HepG2 (cell line): ENCODE measurements around the gene ENTPD6. TPM values are rescaled to one million over a fixed set of nuclear protein-coding genes. Genes with fewer than 3 reads are reported as not detected.
A peak's percentile ranks its signal among the peaks of the same experiment; 100 is the strongest.

Experiments
- ATF2 ChIP-seq: sonication (generic); formaldehyde crosslinking; IDR thresholded peaks from 2 replicates; pipeline ENCODE4 v1.4.0; 2020; ENCODE audit warnings: missing genetic modification reagents
- CHCHD3 ChIP-seq: sonication (generic); formaldehyde crosslinking; IDR thresholded peaks from 2 replicates; pipeline ENCODE4 v1.8.0; 2022; ENCODE audit warnings: mild to moderate bottlenecking, missing genetic modification reagents, moderate library complexity
- EEA1 ChIP-seq: sonication (generic); formaldehyde crosslinking; IDR thresholded peaks from 2 replicates; pipeline ENCODE4 v1.5.1; 2020; ENCODE audit warnings: mild to moderate bottlenecking, missing genetic modification reagents, borderline replicate concordance
- ELF4 ChIP-seq: sonication (generic); formaldehyde crosslinking; IDR thresholded peaks from 2 replicates; pipeline ENCODE4 v1.5.0; 2020; ENCODE audit warnings: missing genetic modification reagents, mild to moderate bottlenecking, moderate library complexity, borderline replicate concordance
- FLYWCH1 ChIP-seq: sonication (generic); formaldehyde crosslinking; IDR thresholded peaks from 2 replicates; pipeline ENCODE4 v1.8.1; 2023; ENCODE audit warnings: mild to moderate bottlenecking, missing genetic modification reagents
- PHF21A ChIP-seq: sonication (generic); formaldehyde crosslinking; IDR thresholded peaks from 2 replicates; pipeline ENCODE4 v1.5.0; 2020; ENCODE audit warnings: mild to moderate bottlenecking, missing genetic modification reagents
- POLR2AphosphoS5 ChIP-seq: IDR thresholded peaks from 2 replicates; pipeline ENCODE4 v1.6.1; 2012; ENCODE audit warnings: low read depth, low read length
- POLR2G ChIP-seq: fragments of 200-400 bp; formaldehyde crosslinking; IDR thresholded peaks from 2 replicates; pipeline ENCODE4 v1.6.1; 2018; ENCODE audit warnings: mild to moderate bottlenecking, low read depth, low read length, moderate library complexity
- SMARCC2 ChIP-seq: fragments of 450-650 bp; IDR thresholded peaks from 2 replicates; pipeline ENCODE4 v1.6.1; 2017; ENCODE audit warnings: antibody characterized with exemption, mild to moderate bottlenecking
- SOX5 ChIP-seq: IDR thresholded peaks from 2 replicates; pipeline ENCODE4 v1.6.1; 2016; ENCODE audit warnings: borderline replicate concordance
- TAF1 ChIP-seq: sonication (generic); formaldehyde crosslinking; IDR thresholded peaks from 2 replicates; pipeline ENCODE4 v1.4.0; 2020; ENCODE audit warnings: missing genetic modification reagents
- ZFP90 ChIP-seq: sonication (generic); formaldehyde crosslinking; IDR thresholded peaks from 2 replicates; pipeline ENCODE4 v1.8.0; 2022; ENCODE audit warnings: missing genetic modification reagents, mild to moderate bottlenecking, inconsistent platforms, borderline replicate concordance
- ZNF138 ChIP-seq: sonication (generic); formaldehyde crosslinking; IDR thresholded peaks from 2 replicates; pipeline ENCODE4 v1.5.0; 2020; ENCODE audit warnings: mild to moderate bottlenecking, low read depth, missing genetic modification reagents
- ZNF235 ChIP-seq: sonication (generic); formaldehyde crosslinking; IDR thresholded peaks from 2 replicates; pipeline ENCODE4 v1.8.1; 2023; ENCODE audit warnings: mild to moderate bottlenecking, missing genetic modification reagents, borderline replicate concordance
- ZNF329 ChIP-seq: sonication (generic); formaldehyde crosslinking; IDR thresholded peaks from 2 replicates; pipeline ENCODE4 v1.9.0; 2021; ENCODE audit warnings: low read depth, mild to moderate bottlenecking, missing genetic modification reagents
- ZNF33B ChIP-seq: sonication (generic); formaldehyde crosslinking; IDR thresholded peaks from 2 replicates; pipeline ENCODE4 v1.5.1; 2020; ENCODE audit warnings: mild to moderate bottlenecking, missing genetic modification reagents
- ZNF367 ChIP-seq: sonication (generic); formaldehyde crosslinking; IDR thresholded peaks from 2 replicates; pipeline ENCODE4 v1.4.0; 2020; ENCODE audit warnings: missing genetic modification reagents, borderline replicate concordance
- ZNF383 ChIP-seq: sonication (generic); formaldehyde crosslinking; IDR thresholded peaks from 2 replicates; pipeline ENCODE4 v1.4.0; 2020; ENCODE audit warnings: missing genetic modification reagents, mild to moderate bottlenecking, borderline replicate concordance
- ZNF652 ChIP-seq: IDR thresholded peaks from 2 replicates; pipeline ENCODE4 v1.6.1; 2016; ENCODE audit warnings: low read depth, borderline replicate concordance
- ZNF878 ChIP-seq: sonication (generic); formaldehyde crosslinking; IDR thresholded peaks from 2 replicates; pipeline ENCODE4 v1.8.1; 2023; ENCODE audit warnings: mild to moderate bottlenecking, missing genetic modification reagents, moderate library complexity
- ZSCAN25 ChIP-seq: sonication (generic); formaldehyde crosslinking; IDR thresholded peaks from 2 replicates; pipeline ENCODE4 v1.8.0; 2022; ENCODE audit warnings: mild to moderate bottlenecking, missing genetic modification reagents
- polyA plus RNA-seq, 8 experiments: library from polyadenylated mRNA; depleted of rRNA in 3 of 8; stranded (reverse) in 7 of 8; unstranded in 1 of 8; fragments of >200 nt; fragmentation: Illumina TruSeq in 4 of 8; extraction: Trizol in 4 of 8; gene quantifications; 2 replicates each; pipeline versions ENCODE4 v1.2.1 to v1.2.3, GENCODE V29; 2011 to 2016; ENCODE audit warnings: low read depth in 4 of 8, missing spikeins in 1 of 8, mixed read lengths in 1 of 8; ENCODE audit not compliant: insufficient read depth in 1 of 8
- total RNA-seq, 5 experiments: library from RNA; depleted of rRNA; stranded (reverse); fragments of >200 nt; fragmentation: Illumina TruSeq; extraction: Trizol; gene quantifications; 2 replicates each; pipeline ENCODE4 v1.2.3, GENCODE V29; 2016; ENCODE audit warnings: low read depth in 1 of 5
- TF ChIP-seq, protein P1 (sequence below): sonication (generic); formaldehyde crosslinking; IDR thresholded peaks from 2 replicates; pipeline ENCODE4 v1.5.1; 2020; ENCODE audit warnings: mild to moderate bottlenecking, missing genetic modification reagents, borderline replicate concordance

Gene ENTPD6
- total and polyA plus RNA-seq, 2 of the 13 experiments (the other 11 are each of a cell fraction or from before 2014, with no cell fraction given), result 164 to 172 TPM

- TF ChIP-seq FLYWCH1, result 0 out of 2 replicates have a peak, but pooled peaks have one; percentile 93
- TF ChIP-seq ZNF652 (CRISPR knock-in tag), result no peak
- peak; percentile 54 for TF ChIP-seq PHF21A (CRISPR knock-in tag)
- TF ChIP-seq TAF1 (CRISPR knock-in tag), result peak; percentile 89
- TF ChIP-seq SOX5, result no peak
- peak; percentile 51; the same call in 1 of the 2 replicates for TF ChIP-seq ZSCAN25 (CRISPR knock-in tag)
- TF ChIP-seq ZNF329 (CRISPR knock-in tag), result peak; percentile 68; the same call in 1 of the 2 replicates
- peak; percentile 98 for TF ChIP-seq POLR2AphosphoS5
- no peak for TF ChIP-seq ZNF383 (CRISPR knock-in tag)
- TF ChIP-seq ATF2 (CRISPR knock-in tag), result peak; percentile 40; the same call in 1 of the 2 replicates
- TF ChIP-seq, protein P1, sequence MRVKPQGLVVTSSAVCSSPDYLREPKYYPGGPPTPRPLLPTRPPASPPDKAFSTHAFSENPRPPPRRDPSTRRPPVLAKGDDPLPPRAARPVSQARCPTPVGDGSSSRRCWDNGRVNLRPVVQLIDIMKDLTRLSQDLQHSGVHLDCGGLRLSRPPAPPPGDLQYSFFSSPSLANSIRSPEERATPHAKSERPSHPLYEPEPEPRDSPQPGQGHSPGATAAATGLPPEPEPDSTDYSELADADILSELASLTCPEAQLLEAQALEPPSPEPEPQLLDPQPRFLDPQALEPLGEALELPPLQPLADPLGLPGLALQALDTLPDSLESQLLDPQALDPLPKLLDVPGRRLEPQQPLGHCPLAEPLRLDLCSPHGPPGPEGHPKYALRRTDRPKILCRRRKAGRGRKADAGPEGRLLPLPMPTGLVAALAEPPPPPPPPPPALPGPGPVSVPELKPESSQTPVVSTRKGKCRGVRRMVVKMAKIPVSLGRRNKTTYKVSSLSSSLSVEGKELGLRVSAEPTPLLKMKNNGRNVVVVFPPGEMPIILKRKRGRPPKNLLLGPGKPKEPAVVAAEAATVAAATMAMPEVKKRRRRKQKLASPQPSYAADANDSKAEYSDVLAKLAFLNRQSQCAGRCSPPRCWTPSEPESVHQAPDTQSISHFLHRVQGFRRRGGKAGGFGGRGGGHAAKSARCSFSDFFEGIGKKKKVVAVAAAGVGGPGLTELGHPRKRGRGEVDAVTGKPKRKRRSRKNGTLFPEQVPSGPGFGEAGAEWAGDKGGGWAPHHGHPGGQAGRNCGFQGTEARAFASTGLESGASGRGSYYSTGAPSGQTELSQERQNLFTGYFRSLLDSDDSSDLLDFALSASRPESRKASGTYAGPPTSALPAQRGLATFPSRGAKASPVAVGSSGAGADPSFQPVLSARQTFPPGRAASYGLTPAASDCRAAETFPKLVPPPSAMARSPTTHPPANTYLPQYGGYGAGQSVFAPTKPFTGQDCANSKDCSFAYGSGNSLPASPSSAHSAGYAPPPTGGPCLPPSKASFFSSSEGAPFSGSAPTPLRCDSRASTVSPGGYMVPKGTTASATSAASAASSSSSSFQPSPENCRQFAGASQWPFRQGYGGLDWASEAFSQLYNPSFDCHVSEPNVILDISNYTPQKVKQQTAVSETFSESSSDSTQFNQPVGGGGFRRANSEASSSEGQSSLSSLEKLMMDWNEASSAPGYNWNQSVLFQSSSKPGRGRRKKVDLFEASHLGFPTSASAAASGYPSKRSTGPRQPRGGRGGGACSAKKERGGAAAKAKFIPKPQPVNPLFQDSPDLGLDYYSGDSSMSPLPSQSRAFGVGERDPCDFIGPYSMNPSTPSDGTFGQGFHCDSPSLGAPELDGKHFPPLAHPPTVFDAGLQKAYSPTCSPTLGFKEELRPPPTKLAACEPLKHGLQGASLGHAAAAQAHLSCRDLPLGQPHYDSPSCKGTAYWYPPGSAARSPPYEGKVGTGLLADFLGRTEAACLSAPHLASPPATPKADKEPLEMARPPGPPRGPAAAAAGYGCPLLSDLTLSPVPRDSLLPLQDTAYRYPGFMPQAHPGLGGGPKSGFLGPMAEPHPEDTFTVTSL, result 0 out of 2 replicates have a peak, but pooled peaks have one; percentile 62
- TF ChIP-seq ZNF138 (CRISPR knock-in tag), result no peak
- TF ChIP-seq POLR2G, result peak; percentile 94
- TF ChIP-seq ZNF235 (CRISPR knock-in tag), result peak; percentile 87; the same call in 1 of the 2 replicates
- peak; percentile 80; the same call in 1 of the 2 replicates for TF ChIP-seq CHCHD3
- TF ChIP-seq ZNF367 (CRISPR knock-in tag), result 0 out of 2 replicates have a peak, but pooled peaks have one; percentile 34
- no peak for TF ChIP-seq SMARCC2
- TF ChIP-seq ZFP90 (CRISPR knock-in tag), result no peak; the same call in 1 of the 2 replicates
- no peak for TF ChIP-seq ZNF878 (CRISPR knock-in tag)
- TF ChIP-seq EEA1 (CRISPR knock-in tag), result peak; percentile 97
- peak; percentile 74; the same call in 1 of the 2 replicates for TF ChIP-seq ELF4 (CRISPR knock-in tag)
- TF ChIP-seq ZNF33B (CRISPR knock-in tag), result no peak; the same call in 1 of the 2 replicates
Measured at GRCh38 chr20:25195014-25195961, at the start of gene ENTPD6 (continued).
